ENCODE results near the gene PEG3.

PEG3 gene

DNA sequence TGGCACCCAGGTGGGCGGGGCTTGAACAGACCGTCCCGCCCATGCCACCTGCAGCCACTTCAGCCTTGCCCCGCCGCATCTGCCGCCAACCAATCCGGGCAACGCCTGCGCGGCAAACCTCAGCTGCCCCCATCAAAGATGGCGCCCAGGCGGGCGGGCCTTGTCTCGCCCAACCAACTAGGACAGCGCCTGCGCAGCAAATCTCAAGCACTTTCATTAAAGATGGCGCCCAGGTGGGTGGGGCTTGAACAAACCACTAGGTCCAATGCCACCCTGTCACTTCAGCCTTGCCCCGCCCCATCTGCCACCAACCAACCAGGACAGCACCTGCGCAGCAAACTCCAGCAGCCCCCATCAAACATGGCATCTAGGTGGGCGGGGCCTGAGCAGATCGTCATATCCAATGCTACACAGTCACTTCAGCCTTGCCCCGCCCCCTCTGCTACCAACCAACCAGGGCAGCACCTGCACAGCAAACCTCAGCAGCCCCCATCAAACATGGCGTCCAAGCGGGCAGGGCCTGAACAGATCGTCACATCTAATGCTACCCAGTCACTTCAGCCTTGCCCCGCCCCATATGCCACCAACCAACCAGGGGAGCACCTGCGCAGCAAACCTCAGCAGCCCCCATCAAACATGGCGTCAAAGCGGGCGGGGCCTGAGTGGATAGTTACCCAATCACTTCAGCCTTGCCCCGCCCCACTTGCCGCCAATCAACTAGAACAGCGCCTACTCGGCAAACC lies 1.4 kb downstream of the PEG3 start:
- no peak for DNase-seq (ENCODE audit: low read depth)

DNA sequence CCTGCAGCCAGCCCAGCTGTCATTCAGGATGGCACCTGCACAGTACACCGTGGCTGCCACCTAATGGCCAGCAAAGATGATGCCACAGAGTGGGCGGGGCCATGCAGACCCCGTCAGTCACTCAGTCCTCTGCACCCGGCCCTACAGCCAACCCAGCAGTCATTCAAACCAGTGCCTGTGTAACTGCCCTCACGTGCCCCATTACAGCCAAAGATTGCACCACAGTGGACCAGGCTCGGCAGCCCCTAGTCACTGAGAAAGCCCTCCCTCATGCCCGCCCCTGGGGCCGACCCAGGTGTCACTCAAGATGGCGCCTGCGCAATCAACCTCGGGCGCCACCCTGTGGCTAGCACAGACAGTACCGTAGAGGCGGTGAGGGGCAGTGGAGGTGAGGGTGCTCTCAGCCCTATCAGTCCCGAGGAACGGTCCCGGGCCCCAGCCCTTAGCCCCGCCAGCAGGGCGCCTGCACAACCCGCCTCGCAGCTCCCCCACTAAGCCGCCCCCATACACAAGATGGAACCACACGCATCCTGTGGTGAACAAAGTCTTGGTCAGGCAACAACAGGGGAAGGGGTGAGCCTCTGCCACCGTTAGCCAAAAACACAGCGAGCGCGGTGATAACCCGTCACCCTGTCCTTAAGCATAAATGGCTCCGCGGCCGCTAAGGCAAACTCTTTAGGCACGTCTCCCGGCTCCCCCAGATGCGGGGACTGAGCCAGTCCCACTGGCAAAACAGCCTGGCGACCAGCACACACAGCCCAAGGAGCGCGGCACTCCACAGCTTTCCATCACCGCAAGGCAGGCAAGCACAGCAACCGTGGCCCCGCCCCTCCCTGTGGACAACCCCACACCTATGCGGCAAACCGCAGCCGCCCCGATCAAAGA lies 2.3 kb downstream of the PEG3 start:
- no peak for DNase-seq (ENCODE audit: low read depth)

- DNase-seq (ENCODE audit: low read depth), result no peak
Observed at GRCh38 chr19:56837492-56838023, 3.0 kb downstream of the PEG3 start.

GRCh38 chr19:56837004-56837403 lies 3.5 kb downstream of the PEG3 start:
- no peak for DNase-seq (ENCODE audit: low read depth)

- DNase-seq (ENCODE audit: low read depth), result no peak
Observed at GRCh38 chr19:56836059-56836458, 4.5 kb downstream of the PEG3 start.

DNA sequence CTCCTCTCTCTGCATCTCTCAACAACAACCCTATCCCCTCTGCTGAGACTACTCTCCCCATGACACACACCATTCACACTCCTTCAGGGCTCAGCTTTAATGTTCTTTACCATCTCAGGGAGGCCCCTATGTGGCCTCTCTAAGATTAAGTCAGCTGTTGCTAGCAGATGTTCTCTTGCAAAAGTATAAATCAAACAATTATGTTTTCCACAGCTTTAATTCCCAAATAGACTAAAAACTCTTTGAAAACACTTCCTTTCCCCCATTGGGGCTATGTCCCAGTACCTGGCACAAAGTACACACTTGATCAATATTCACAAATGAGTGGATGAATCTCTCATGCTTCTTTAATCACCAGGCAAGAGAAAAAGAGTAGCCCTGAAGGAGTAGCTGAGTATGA lies 5.1 kb downstream of the PEG3 start:
- no peak for DNase-seq (ENCODE audit: low read depth)

GRCh38 chr19:56834564-56835375 lies 5.8 kb downstream of the PEG3 start:
- no peak for DNase-seq (ENCODE audit: low read depth)

DNA sequence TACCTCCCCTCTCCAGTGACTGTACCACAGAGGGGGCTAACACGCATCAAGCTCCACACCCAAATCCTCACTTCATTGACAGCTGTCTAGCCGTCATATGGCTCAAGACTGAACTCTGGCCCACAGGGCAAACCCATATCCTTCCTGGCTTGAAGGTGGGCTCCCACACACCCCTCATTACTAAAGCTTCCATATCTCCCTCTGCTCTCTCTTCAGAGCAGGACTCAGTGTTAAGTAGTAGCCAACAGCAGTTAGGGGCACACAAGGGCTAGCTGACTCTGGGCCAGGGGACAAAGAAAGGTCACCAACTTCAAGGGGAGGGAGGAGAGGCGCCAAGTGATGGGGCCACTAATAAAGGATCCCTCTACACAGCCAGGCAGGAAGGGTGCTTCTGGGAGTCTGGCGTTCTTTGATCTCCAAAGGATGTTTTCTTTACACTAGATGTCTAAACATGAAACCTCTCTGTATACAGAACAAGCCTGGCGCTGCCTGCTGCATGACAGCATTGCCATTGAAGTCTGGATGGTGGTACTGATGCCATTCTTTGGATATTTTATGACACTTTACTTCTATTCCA lies 8.1 kb downstream of the PEG3 start:
- no peak for DNase-seq (ENCODE audit: low read depth)

DNA sequence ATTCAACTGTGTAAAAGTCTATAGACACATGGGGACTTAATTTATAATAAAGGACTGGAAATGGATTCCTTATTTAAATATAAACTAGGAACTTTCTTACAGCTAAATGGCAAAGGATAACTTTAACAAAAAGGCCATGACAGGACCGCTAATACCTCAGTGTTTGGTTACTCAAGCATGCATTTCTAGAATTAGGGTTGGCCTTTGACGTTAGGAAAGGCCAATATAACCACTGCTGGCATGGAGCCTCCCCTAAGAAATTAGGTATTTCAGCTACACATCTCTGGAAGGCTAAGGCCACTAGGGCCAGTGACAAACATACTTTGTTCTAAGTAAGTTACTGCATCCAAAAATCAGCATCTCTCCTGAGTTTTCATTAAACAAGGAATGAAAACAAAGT lies 9.3 kb downstream of the PEG3 start:
- DNase-seq (ENCODE audit: low read depth), result no peak

- DNase-seq (ENCODE audit: low read depth), result no peak
Observed at GRCh38 chr19:56829596-56829995, 10.9 kb downstream of the PEG3 start.

DNA sequence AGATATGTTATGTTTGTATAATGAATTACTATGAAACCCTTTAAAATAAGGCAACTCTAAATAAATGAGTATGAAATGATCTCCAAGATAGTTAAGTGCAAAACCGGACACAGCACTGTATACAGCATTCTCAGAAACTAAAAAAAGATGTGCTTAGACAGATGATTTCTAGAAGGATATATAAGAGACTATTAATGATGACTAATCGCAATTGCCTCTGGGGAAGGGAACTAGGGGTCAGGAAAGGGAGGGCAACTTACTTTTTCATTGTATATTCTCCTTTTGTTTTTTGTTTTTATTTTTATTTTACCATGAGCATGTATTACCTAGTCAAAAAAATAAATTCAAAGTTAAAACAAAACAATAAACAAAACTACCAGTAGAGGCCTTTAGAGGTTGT lies 12.8 kb downstream of the PEG3 start:
- DNase-seq (ENCODE audit: low read depth), result no peak

- no peak for DNase-seq (ENCODE audit: low read depth)
Observed at GRCh38 chr19:56823956-56824355, 16.6 kb downstream of the PEG3 start.

- no peak for DNase-seq (ENCODE audit: low read depth)
Observed at GRCh38 chr19:56823417-56823816, 17.1 kb downstream of the PEG3 start.

DNA sequence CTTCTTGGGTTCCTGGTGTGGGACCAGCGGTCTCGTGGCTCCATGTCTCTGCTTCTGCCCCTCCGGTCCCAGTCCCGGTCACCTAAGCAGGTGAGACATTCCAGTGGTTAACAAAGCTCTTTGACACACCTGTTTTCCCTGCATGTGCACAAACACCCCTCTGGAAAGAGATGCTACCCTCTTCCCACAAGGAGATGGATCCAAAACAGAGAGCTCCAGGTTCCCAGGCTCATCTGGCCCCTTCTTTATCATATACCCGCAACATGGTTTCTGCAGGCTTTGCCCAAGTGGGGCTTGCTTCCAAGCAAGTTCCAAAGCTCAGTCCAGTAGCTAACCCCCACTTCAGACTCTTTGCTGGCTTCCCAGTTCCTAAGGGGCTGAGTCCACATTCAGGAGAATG lies 17.8 kb downstream of the PEG3 start:
- no peak for DNase-seq (ENCODE audit: low read depth)

DNA sequence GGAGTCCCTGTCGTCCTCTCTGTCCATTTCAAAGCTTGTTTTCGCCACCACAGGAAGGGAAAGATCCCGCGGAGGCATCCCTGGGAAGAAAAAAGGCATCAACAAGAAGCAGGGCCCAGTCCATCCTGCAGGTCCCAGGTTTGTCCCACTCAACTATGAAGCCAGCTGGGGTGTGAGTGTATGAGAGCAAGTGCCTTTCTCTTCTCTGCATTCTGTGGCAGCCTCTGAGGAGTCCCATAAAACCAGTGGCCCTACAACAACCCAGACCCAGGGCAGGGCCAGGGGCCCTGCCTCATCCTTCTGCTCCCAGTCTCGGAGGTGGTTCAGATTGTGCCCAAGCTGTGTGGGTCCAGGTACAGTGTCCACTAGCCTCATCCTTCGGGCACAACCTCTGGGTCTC lies 18.9 kb downstream of the PEG3 start:
- no peak for DNase-seq (ENCODE audit: low read depth)

DNA sequence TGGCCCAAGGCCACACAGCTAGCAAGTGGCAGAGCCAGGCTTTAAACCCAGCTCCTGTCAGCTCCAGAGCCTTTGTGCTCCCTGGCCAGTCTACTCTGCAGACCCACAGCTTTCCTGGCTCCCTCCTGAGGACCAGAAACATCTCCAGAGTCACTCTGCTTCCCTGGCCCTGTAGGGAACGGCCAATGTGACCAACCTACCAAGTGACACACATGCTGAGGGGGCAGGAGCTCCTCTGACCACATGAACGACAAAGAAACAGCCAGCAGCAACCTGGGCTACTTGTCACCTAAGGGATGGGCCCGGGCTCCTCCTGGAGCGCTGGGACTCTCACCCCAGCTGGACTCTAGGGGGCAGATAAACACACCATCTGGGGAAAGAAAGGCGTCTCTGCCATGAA lies 19.3 kb downstream of the PEG3 start:
- no peak for DNase-seq (ENCODE audit: low read depth)

DNA sequence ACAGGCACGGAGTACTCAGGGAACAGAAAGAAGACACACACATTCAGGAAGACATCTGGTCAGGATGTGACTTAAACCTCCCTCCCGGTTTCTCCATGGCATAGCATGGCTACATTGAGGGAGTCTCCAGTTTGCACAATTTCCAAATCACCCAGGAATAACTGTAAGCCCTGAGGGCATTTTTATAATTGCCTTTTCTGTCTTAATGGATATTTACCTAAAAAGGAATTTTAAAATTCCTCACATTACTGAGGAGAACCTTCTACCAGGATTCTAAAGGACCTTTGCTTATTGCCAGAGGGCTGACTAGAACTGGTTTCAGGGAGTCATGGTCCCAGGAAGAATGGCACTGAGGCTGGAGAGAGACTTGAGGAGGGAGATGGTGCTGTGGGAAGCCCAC lies 21.4 kb downstream of the PEG3 start:
- no peak for DNase-seq (ENCODE audit: low read depth)

DNA sequence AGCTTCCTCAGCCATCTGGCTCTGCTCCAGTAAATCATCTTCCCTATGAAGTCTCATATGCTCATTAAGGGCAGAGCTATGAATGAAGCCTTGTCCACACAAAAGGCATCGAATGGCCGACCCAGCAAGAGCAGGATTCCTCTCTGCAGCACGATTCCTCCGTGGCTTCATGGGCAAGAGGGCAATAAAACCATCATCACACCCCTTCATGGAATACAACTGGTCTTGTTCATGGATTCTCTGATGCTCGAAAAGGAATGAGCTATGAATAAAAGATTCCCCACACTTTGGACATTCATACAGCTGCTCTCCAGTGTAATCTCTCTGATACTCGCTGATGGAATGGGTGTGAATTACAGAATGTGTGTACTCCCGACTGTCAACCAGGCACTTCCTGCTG lies 25.9 kb downstream of the PEG3 start:
- DNase-seq (ENCODE audit: low read depth), result no peak

GRCh38 chr19:56813531-56813930 lies 27.0 kb downstream of the PEG3 start:
- DNase-seq (ENCODE audit: low read depth), result no peak

- no peak for DNase-seq (ENCODE audit: low read depth)
Observed at GRCh38 chr19:56811480-56811879, 29.0 kb downstream of the PEG3 start.

GRCh38 chr19:56810260-56810659 lies 30.3 kb downstream of the PEG3 start:
- DNase-seq (ENCODE audit: low read depth), result no peak

Data from GM04503 (cell line).